Panc1 (cell line): ENCODE data around the gene ZDHHC14. TPM values are rescaled to one million over a fixed set of nuclear protein-coding genes. Genes with fewer than 3 reads are reported as not detected.

Source experiments
- ATAC-seq: fragments of 200-7000 bp; cut with Tn5 transposase; 2 replicates; pipeline ENCODE4 v1.9.1; 2020; ENCODE audit warnings: mild to moderate bottlenecking, moderate library complexity
- BruUV-seq: library from RNA; stranded (reverse); fragments of 400-500 nt; replicated peaks from 2 replicates; lab custom pipeline; 2021; lab: Mats Ljungman, UMichigan
- CTCF ChIA-PET: fragments of 300-600 bp; sonication (Branson Sonifier 250); formaldehyde crosslinking; loops from one replicate; lab custom pipeline; 2022; ENCODE audit warnings: antibody characterized with exemption; lab: Charles Lee
- POLR2A ChIA-PET: fragments of 300-600 bp; sonication (Branson Sonifier 250); formaldehyde crosslinking; loops from one replicate; lab custom pipeline; 2022; ENCODE audit warnings: antibody characterized with exemption; lab: Charles Lee
- DNase-seq: peaks from one replicate; pipeline ENCODE4 v3.0.0-alpha.2; 2010; ENCODE audit warnings: low read depth, low spot score
- H3K27ac ChIP-seq: 2 replicates; pipeline ENCODE4 v1.5.1; 2011; ENCODE audit warnings: mild to moderate bottlenecking, low read length, inconsistent platforms
- H3K27me3 ChIP-seq: fragments of 200-500 bp; sonication (Bioruptor generic); 2 replicates; pipeline ENCODE4 v1.6.0; 2014; ENCODE audit warnings: low read length, inconsistent platforms; ENCODE audit not compliant: control insufficient read depth, insufficient read depth
- H3K36me3 ChIP-seq: fragments of 200-500 bp; sonication (Bioruptor generic); 2 replicates; pipeline ENCODE4 v1.5.1; 2014; ENCODE audit warnings: inconsistent platforms, mild to moderate bottlenecking, low read length, moderate library complexity; ENCODE audit not compliant: control insufficient read depth, insufficient read depth
- H3K4me1 ChIP-seq: 2 replicates; pipeline ENCODE4 v1.5.1; 2011; ENCODE audit warnings: inconsistent platforms, mild to moderate bottlenecking, low read length, moderate library complexity; ENCODE audit not compliant: control insufficient read depth, insufficient read depth
- H3K4me3 ChIP-seq, 2 experiments: 2 replicates each; pipeline ENCODE4 v1.5.1; 2011 to 2012; ENCODE audit warnings: low read depth in 2 of 2, low read length in 2 of 2, mild to moderate bottlenecking in 2 of 2, inconsistent platforms in 1 of 2, moderate library complexity in 1 of 2
- H3K9me3 ChIP-seq: fragments of 200-500 bp; sonication (Bioruptor generic); 2 replicates; pipeline ENCODE4 v1.5.1; 2014; ENCODE audit warnings: low read depth, mild to moderate bottlenecking, inconsistent platforms, low read length, moderate library complexity; ENCODE audit not compliant: control insufficient read depth, insufficient read depth
- POLR2AphosphoS5 ChIP-seq: IDR thresholded peaks from 2 replicates; pipeline ENCODE4 v1.6.1; 2012; ENCODE audit warnings: mild to moderate bottlenecking, low read depth, low read length, moderate library complexity
- SIN3A ChIP-seq: IDR thresholded peaks from 2 replicates; pipeline ENCODE4 v1.6.1; 2012; ENCODE audit warnings: low read depth, mild to moderate bottlenecking, low read length, moderate library complexity, borderline replicate concordance; ENCODE audit not compliant: insufficient read depth
- TCF7L2 ChIP-seq: IDR thresholded peaks from 2 replicates; pipeline ENCODE4 v1.6.1; 2011; ENCODE audit warnings: mild to moderate bottlenecking, low read depth, low read length, inconsistent platforms
- in situ Hi-C: cut with HindIII; loops from 2 replicates; pipeline ENCODE4 v1.10.0; 2016; ENCODE audit warnings: low sequenced_read_pairs, low pct_unique_long_range_greater_than_20kb
- intact Hi-C: fragments of 100-400 bp; cut with micrococcal nuclease; formaldehyde crosslinking; loops from one replicate; pipeline ENCODE4 v1.10.0; 2022; ENCODE audit not compliant: unreplicated experiment
- total RNA-seq: library from RNA; stranded (reverse); gene quantifications from one replicate; pipeline ENCODE4 v1.2.1, GENCODE V29; 2021; ENCODE audit not compliant: unreplicated experiment
- TF ChIP-seq, protein P1 (sequence below), 2 experiments: IDR thresholded peaks; 2 replicates each; pipeline ENCODE4 v1.6.1; 2011 to 2012; ENCODE audit warnings: low read depth in 2 of 2, control low read depth in 1 of 2, low read length in 1 of 2, mild to moderate bottlenecking in 1 of 2, moderate library complexity in 1 of 2; ENCODE audit not compliant: insufficient read depth in 1 of 2
- TF ChIP-seq, protein P2 (sequence below): fragments of 450-650 bp; IDR thresholded peaks from 2 replicates; pipeline ENCODE4 v1.5.1; 2017; ENCODE audit warnings: mild to moderate bottlenecking

The ZDHHC14 gene
- total RNA-seq, 1 experiment from 2014 or later = 19.9 TPM

DNA sequence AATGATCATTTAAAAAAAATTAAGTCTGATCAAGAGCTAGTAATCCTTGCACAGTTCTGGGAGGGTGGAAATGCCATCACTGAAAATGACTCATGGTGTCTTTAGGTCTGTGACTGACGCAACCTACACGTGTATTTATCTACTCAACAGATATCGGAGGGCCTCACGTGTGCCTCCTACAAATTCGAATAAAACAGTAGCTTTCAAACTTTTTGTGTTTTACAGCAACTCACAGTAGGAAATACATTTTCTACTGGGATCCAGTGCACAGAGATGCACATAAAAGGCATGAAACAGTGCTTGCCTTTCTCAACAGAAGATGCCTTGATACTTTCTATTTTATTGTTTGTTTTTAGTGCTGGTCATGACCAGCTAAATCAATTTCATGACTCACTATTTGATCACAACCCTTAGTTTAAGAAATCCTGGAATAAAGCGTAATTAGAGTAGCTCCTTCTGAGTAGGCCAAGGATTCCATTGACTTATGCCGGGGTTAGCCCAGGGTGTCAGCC, 232.1 kb downstream of the ZDHHC14 start:
- peaks cover 38% of the 10 kb centered on the region for H3K4me1 ChIP-seq
- peak; percentile 94 for DNase-seq
- in situ Hi-C loops (no loop called here), intact Hi-C loops (no loop called here)
- no peaks in the 10 kb centered on the region for H3K36me3 ChIP-seq
- no peaks in the 10 kb centered on the region for H3K9me3 ChIP-seq
- BruUV-seq = no TSS peak
- H3K4me3 ChIP-seq = peak overlapping the region in 1 of 2 experiments; percentile 40; a peak in 2 of 4 replicates
- H3K27ac ChIP-seq = peak overlapping the region; percentile 78; the same call in 1 of the 2 replicates
- ChIA-PET POLR2A (no interaction called here), CTCF (interaction anchor here (0.5 to 1.1 kb wide), 5 partner anchors 206 to 298 kb away, joined by 3 to 11 read pairs (median 4); no protein-coding TSS in a partner anchor)
- TF ChIP-seq POLR2AphosphoS5 (no peak), TCF7L2 (peak; percentile 23; the same call in 1 of the 2 replicates)
- TF ChIP-seq, protein P1, sequence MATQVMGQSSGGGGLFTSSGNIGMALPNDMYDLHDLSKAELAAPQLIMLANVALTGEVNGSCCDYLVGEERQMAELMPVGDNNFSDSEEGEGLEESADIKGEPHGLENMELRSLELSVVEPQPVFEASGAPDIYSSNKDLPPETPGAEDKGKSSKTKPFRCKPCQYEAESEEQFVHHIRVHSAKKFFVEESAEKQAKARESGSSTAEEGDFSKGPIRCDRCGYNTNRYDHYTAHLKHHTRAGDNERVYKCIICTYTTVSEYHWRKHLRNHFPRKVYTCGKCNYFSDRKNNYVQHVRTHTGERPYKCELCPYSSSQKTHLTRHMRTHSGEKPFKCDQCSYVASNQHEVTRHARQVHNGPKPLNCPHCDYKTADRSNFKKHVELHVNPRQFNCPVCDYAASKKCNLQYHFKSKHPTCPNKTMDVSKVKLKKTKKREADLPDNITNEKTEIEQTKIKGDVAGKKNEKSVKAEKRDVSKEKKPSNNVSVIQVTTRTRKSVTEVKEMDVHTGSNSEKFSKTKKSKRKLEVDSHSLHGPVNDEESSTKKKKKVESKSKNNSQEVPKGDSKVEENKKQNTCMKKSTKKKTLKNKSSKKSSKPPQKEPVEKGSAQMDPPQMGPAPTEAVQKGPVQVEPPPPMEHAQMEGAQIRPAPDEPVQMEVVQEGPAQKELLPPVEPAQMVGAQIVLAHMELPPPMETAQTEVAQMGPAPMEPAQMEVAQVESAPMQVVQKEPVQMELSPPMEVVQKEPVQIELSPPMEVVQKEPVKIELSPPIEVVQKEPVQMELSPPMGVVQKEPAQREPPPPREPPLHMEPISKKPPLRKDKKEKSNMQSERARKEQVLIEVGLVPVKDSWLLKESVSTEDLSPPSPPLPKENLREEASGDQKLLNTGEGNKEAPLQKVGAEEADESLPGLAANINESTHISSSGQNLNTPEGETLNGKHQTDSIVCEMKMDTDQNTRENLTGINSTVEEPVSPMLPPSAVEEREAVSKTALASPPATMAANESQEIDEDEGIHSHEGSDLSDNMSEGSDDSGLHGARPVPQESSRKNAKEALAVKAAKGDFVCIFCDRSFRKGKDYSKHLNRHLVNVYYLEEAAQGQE (IDR thresholded peaks at IDR 0.05; ENCODE audit: insufficient read depth in 1 of 2, low read depth in 2 of 2, low read length in 1 of 2) = no peak
- no peaks in the 10 kb centered on the region for H3K27me3 ChIP-seq
- ATAC-seq = peak; percentile 90

DNA sequence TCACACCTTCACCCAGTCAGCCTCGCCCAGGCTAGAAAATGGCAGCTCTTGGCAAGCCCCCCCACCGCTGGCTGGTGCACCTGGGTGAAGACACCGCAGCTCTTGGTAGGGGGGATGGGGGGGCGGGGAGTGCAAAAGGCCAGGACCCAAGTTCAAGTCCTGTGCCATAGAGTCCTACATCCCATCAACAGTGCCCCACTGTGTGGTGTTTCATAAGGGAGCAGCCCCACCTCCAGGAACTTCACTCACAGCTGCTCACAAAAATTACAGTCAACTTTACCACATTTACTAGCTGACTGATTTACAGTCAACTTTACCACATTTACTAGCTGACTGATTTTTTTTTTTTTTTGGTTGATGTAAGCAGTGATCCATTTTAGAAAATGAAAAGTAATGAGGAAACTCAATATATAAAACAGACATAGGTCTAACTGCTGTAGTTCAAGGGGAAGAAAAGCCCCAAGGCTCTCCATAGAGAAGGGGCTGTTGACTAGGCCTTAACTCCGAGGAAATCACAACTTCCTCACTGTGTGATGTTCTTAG, 233.1 kb downstream of the ZDHHC14 start:
- intact Hi-C loops = no loop called here
- DNase-seq (no peak), ATAC-seq (no peak)
- POLR2A ChIA-PET = interaction anchor here (0.6 to 0.7 kb wide), 3 partner anchors 270 to 479 kb away, joined by 3 to 6 read pairs (median 4); no protein-coding TSS in a partner anchor
- CTCF ChIA-PET = interaction anchor here (0.5 to 0.6 kb wide), 2 partner anchors 261 to 412 kb away, joined by 3 read pairs; no protein-coding TSS in a partner anchor
- Histone ChIP-seq H3K36me3 (no peaks in the 10 kb centered on the region), H3K4me1 (peaks cover 38% of the 10 kb centered on the region), H3K9me3 (no peaks in the 10 kb centered on the region), H3K4me3 (no peak overlapping the region), H3K27me3 (no peaks in the 10 kb centered on the region), H3K27ac (peak overlapping the region; percentile 78)
- in situ Hi-C loops = no loop called here
- BruUV-seq = no TSS peak
- no peak for TF ChIP-seq TCF7L2
- TF ChIP-seq, protein P2, sequence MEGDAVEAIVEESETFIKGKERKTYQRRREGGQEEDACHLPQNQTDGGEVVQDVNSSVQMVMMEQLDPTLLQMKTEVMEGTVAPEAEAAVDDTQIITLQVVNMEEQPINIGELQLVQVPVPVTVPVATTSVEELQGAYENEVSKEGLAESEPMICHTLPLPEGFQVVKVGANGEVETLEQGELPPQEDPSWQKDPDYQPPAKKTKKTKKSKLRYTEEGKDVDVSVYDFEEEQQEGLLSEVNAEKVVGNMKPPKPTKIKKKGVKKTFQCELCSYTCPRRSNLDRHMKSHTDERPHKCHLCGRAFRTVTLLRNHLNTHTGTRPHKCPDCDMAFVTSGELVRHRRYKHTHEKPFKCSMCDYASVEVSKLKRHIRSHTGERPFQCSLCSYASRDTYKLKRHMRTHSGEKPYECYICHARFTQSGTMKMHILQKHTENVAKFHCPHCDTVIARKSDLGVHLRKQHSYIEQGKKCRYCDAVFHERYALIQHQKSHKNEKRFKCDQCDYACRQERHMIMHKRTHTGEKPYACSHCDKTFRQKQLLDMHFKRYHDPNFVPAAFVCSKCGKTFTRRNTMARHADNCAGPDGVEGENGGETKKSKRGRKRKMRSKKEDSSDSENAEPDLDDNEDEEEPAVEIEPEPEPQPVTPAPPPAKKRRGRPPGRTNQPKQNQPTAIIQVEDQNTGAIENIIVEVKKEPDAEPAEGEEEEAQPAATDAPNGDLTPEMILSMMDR = no peak
- TF ChIP-seq SIN3A = no peak
- no peak for TF ChIP-seq POLR2AphosphoS5
- TF ChIP-seq, protein P1 (IDR thresholded peaks at IDR 0.05; ENCODE audit: insufficient read depth in 1 of 2, low read depth in 2 of 2, low read length in 1 of 2) = no peak
